HEK293 (cell line): ENCODE measurements around the gene ATP4A.

ENCODE experiments used
- HOXD13 ChIP-seq: sonication (generic); formaldehyde crosslinking; IDR thresholded peaks from 2 replicates; pipeline ENCODE4 v1.8.0; 2022; ENCODE audit warnings: missing genetic modification reagents, borderline replicate concordance
- KLF1 ChIP-seq: fragments of 450-650 bp; formaldehyde crosslinking; IDR thresholded peaks from 2 replicates; pipeline ENCODE4 v1.5.1; 2016; ENCODE audit warnings: missing biosample characterization, missing genetic modification characterization
- KLF9 ChIP-seq: fragments of 450-650 bp; formaldehyde crosslinking; IDR thresholded peaks from 2 replicates; pipeline ENCODE4 v1.5.1; 2016; ENCODE audit warnings: missing biosample characterization, missing genetic modification characterization, low read depth
- PRDM1 ChIP-seq: fragments of 450-650 bp; formaldehyde crosslinking; IDR thresholded peaks from 2 replicates; pipeline ENCODE4; 2016; ENCODE audit warnings: missing biosample characterization, missing genetic modification characterization
- SALL2 ChIP-seq: fragments of 450-650 bp; formaldehyde crosslinking; IDR thresholded peaks from 2 replicates; pipeline ENCODE4 v1.5.0; 2017; ENCODE audit warnings: missing biosample characterization, mild to moderate bottlenecking, missing genetic modification characterization, borderline replicate concordance
- TCF7L2 ChIP-seq: IDR thresholded peaks from 2 replicates; pipeline ENCODE4 v1.6.1; 2011; ENCODE audit warnings: low read depth, mild to moderate bottlenecking, inconsistent platforms, low read length, moderate library complexity, borderline replicate concordance
- ZBTB20 ChIP-seq: fragments of 450-650 bp; formaldehyde crosslinking; IDR thresholded peaks from 2 replicates; pipeline ENCODE4 v1.5.1; 2016; ENCODE audit warnings: missing biosample characterization, missing genetic modification characterization
- ZBTB7A ChIP-seq: fragments of 450-650 bp; formaldehyde crosslinking; IDR thresholded peaks from 2 replicates; pipeline ENCODE4 v1.5.1; 2016; ENCODE audit warnings: low read depth, missing biosample characterization, missing genetic modification characterization
- ZFHX2 ChIP-seq: fragments of 450-650 bp; formaldehyde crosslinking; conservative IDR thresholded peaks from 2 replicates; pipeline ENCODE4 v1.5.1; 2016; ENCODE audit warnings: missing biosample characterization, missing genetic modification characterization
- ZFP69B ChIP-seq: fragments of 450-650 bp; formaldehyde crosslinking; IDR thresholded peaks from 2 replicates; pipeline ENCODE4 v1.5.1; 2016; ENCODE audit warnings: missing biosample characterization, missing genetic modification characterization
- ZNF266 ChIP-seq: fragments of 450-650 bp; formaldehyde crosslinking; IDR thresholded peaks from 2 replicates; pipeline ENCODE4 v1.5.1; 2016; ENCODE audit warnings: missing biosample characterization, missing genetic modification characterization, low read depth
- ZNF292 ChIP-seq: fragments of 450-650 bp; formaldehyde crosslinking; IDR thresholded peaks from 2 replicates; pipeline ENCODE4 v1.5.1; 2016; ENCODE audit warnings: low read depth, missing biosample characterization, missing genetic modification characterization, borderline replicate concordance
- ZNF354C ChIP-seq: fragments of 450-650 bp; formaldehyde crosslinking; IDR thresholded peaks from 2 replicates; pipeline ENCODE4 v1.5.1; 2016; ENCODE audit warnings: missing biosample characterization, missing genetic modification characterization, low read depth, borderline replicate concordance
- ZNF654 ChIP-seq: fragments of 450-650 bp; formaldehyde crosslinking; IDR thresholded peaks from 2 replicates; pipeline ENCODE4 v1.5.1; 2016; ENCODE audit warnings: low read depth, missing biosample characterization, missing genetic modification characterization
- ZNF664 ChIP-seq: fragments of 450-650 bp; formaldehyde crosslinking; IDR thresholded peaks from 2 replicates; pipeline ENCODE4 v1.5.1; 2016; ENCODE audit warnings: missing biosample characterization, missing genetic modification characterization
- ZNF707 ChIP-seq: fragments of 450-650 bp; formaldehyde crosslinking; IDR thresholded peaks from 2 replicates; pipeline ENCODE4 v1.5.1; 2016; ENCODE audit warnings: missing biosample characterization, missing genetic modification characterization
- ZNF747 ChIP-seq: fragments of 450-650 bp; formaldehyde crosslinking; IDR thresholded peaks from 2 replicates; pipeline ENCODE4 v1.5.1; 2016; ENCODE audit warnings: missing biosample characterization, missing genetic modification characterization
- ZNF830 ChIP-seq: fragments of 450-650 bp; IDR thresholded peaks from 2 replicates; pipeline ENCODE4 v1.5.0; 2018; ENCODE audit warnings: missing biosample characterization, missing genetic modification characterization, low read depth, mild to moderate bottlenecking, moderate library complexity
- ZXDB ChIP-seq: fragments of 450-650 bp; formaldehyde crosslinking; IDR thresholded peaks from 2 replicates; pipeline ENCODE4 v1.5.1; 2016; ENCODE audit warnings: missing biosample characterization, missing genetic modification characterization
- TF ChIP-seq, protein P1 (sequence below): fragments of 450-650 bp; formaldehyde crosslinking; IDR thresholded peaks from 2 replicates; pipeline ENCODE4; 2016; ENCODE audit warnings: missing biosample characterization, missing genetic modification characterization
- TF ChIP-seq, protein P2 (sequence below): IDR thresholded peaks from 2 replicates; pipeline ENCODE4 v1.6.1; 2011; ENCODE audit warnings: mild to moderate bottlenecking, low read depth, low read length, borderline replicate concordance
- TF ChIP-seq, protein P3 (sequence below): fragments of 450-650 bp; formaldehyde crosslinking; IDR thresholded peaks from 2 replicates; pipeline ENCODE4 v1.5.1; 2016; ENCODE audit warnings: missing biosample characterization, missing genetic modification characterization, low read depth
- TF ChIP-seq, protein P4 (sequence below): fragments of 450-650 bp; formaldehyde crosslinking; IDR thresholded peaks from 2 replicates; pipeline ENCODE4 v1.5.1; 2016; ENCODE audit warnings: missing biosample characterization, missing genetic modification characterization
- TF ChIP-seq, protein P5 (sequence below): fragments of 450-650 bp; formaldehyde crosslinking; conservative IDR thresholded peaks from 2 replicates; pipeline ENCODE4 v1.5.1; 2016; ENCODE audit warnings: low read depth, missing biosample characterization, missing genetic modification characterization

The ATP4A gene

DNA sequence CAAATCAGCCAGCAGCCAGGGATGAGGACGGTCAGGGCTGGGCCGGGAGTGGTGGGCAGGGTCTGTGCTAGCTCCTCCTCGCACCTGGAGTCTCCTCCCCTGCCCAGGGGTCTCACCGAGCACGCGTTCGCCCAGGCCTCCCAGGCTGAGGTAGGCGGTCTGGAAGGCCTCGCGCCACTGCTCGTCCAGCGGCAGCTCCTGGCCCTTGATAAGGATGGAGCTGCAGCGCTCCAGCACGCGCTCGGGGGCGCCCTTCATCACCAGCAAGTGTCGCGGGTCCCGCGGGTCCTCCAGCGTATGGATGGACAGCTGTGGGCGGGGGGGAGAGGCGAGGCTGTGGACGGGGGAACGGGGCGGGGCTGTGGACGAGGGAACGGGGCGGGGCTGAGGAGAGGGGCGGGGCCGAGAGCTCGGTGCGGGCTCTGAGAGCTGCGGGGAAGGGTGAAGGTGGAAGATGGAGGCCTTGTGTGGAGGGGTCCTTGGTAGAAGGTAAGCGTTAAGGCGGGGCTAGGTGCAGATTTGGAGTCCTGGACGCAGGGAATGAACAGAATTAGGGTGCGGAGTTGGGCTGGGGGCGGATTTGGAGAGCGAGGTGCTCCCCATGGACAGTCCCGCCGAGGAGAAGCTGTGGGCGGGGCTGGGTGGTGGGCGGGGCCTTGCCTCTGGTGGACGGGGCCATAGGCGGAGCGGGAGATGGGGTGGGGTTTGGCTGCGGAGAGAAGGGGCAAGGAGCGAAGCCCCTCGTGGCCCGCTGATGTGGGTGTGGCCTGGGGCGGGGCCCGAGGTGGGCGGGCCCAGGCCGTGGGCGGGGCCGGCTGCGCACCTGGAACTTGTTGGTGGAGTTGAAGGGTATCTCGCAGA, 5.7 kb downstream of the ATP4A start (continued):
- no peak for TF ChIP-seq SALL2 (tag by site-specific recombination)
- no peak for TF ChIP-seq ZNF830 (tag by site-specific recombination)
- TF ChIP-seq KLF1 (tag by site-specific recombination), result peak; percentile 97
- TF ChIP-seq, protein P1, sequence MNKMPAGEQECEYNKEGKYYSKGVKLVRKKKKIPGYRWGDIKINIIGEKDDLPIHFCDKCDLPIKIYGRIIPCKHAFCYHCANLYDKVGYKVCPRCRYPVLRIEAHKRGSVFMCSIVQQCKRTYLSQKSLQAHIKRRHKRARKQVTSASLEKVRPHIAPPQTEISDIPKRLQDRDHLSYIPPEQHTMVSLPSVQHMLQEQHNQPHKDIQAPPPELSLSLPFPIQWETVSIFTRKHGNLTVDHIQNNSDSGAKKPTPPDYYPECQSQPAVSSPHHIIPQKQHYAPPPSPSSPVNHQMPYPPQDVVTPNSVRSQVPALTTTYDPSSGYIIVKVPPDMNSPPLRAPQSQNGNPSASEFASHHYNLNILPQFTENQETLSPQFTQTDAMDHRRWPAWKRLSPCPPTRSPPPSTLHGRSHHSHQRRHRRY (tag by site-specific recombination), result no peak
- TF ChIP-seq ZNF354C (tag by site-specific recombination), result no peak
- TF ChIP-seq, protein P2, sequence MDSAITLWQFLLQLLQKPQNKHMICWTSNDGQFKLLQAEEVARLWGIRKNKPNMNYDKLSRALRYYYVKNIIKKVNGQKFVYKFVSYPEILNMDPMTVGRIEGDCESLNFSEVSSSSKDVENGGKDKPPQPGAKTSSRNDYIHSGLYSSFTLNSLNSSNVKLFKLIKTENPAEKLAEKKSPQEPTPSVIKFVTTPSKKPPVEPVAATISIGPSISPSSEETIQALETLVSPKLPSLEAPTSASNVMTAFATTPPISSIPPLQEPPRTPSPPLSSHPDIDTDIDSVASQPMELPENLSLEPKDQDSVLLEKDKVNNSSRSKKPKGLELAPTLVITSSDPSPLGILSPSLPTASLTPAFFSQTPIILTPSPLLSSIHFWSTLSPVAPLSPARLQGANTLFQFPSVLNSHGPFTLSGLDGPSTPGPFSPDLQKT, result no peak
- TF ChIP-seq KLF9 (tag by site-specific recombination), result peak; percentile 100
- TF ChIP-seq, protein P3, sequence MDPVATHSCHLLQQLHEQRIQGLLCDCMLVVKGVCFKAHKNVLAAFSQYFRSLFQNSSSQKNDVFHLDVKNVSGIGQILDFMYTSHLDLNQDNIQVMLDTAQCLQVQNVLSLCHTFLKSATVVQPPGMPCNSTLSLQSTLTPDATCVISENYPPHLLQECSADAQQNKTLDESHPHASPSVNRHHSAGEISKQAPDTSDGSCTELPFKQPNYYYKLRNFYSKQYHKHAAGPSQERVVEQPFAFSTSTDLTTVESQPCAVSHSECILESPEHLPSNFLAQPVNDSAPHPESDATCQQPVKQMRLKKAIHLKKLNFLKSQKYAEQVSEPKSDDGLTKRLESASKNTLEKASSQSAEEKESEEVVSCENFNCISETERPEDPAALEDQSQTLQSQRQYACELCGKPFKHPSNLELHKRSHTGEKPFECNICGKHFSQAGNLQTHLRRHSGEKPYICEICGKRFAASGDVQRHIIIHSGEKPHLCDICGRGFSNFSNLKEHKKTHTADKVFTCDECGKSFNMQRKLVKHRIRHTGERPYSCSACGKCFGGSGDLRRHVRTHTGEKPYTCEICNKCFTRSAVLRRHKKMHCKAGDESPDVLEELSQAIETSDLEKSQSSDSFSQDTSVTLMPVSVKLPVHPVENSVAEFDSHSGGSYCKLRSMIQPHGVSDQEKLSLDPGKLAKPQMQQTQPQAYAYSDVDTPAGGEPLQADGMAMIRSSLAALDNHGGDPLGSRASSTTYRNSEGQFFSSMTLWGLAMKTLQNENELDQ (tag by site-specific recombination), result no peak
- TF ChIP-seq, protein P4, sequence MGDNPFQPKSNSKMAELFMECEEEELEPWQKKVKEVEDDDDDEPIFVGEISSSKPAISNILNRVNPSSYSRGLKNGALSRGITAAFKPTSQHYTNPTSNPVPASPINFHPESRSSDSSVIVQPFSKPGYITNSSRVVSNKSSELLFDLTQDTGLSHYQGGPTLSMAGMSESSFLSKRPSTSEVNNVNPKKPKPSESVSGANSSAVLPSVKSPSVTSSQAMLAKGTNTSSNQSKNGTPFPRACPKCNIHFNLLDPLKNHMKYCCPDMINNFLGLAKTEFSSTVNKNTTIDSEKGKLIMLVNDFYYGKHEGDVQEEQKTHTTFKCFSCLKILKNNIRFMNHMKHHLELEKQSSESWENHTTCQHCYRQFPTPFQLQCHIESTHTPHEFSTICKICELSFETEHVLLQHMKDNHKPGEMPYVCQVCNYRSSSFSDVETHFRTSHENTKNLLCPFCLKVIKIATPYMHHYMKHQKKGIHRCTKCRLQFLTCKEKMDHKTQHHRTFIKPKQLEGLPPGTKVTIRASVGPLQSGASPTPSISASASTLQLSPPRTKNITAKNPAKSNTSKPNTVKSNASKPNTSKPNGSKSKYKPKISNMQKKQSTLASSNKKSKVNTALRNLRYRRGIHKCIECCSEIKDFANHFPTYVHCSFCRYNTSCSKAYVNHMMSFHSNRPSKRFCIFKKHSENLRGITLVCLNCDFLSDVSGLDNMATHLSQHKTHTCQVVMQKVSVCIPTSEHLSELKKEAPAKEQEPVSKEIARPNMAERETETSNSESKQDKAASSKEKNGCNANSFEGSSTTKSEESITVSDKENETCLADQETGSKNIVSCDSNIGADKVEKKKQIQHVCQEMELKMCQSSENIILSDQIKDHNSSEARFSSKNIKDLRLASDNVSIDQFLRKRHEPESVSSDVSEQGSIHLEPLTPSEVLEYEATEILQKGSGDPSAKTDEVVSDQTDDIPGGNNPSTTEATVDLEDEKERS, result no peak
- no peak for TF ChIP-seq ZNF747 (tag by site-specific recombination)
- TF ChIP-seq ZXDB (tag by site-specific recombination), result peak; percentile 67; the same call in 1 of the 2 replicates
- TF ChIP-seq TCF7L2, result no peak
- TF ChIP-seq ZNF664 (tag by site-specific recombination), result no peak
- TF ChIP-seq, protein P5, sequence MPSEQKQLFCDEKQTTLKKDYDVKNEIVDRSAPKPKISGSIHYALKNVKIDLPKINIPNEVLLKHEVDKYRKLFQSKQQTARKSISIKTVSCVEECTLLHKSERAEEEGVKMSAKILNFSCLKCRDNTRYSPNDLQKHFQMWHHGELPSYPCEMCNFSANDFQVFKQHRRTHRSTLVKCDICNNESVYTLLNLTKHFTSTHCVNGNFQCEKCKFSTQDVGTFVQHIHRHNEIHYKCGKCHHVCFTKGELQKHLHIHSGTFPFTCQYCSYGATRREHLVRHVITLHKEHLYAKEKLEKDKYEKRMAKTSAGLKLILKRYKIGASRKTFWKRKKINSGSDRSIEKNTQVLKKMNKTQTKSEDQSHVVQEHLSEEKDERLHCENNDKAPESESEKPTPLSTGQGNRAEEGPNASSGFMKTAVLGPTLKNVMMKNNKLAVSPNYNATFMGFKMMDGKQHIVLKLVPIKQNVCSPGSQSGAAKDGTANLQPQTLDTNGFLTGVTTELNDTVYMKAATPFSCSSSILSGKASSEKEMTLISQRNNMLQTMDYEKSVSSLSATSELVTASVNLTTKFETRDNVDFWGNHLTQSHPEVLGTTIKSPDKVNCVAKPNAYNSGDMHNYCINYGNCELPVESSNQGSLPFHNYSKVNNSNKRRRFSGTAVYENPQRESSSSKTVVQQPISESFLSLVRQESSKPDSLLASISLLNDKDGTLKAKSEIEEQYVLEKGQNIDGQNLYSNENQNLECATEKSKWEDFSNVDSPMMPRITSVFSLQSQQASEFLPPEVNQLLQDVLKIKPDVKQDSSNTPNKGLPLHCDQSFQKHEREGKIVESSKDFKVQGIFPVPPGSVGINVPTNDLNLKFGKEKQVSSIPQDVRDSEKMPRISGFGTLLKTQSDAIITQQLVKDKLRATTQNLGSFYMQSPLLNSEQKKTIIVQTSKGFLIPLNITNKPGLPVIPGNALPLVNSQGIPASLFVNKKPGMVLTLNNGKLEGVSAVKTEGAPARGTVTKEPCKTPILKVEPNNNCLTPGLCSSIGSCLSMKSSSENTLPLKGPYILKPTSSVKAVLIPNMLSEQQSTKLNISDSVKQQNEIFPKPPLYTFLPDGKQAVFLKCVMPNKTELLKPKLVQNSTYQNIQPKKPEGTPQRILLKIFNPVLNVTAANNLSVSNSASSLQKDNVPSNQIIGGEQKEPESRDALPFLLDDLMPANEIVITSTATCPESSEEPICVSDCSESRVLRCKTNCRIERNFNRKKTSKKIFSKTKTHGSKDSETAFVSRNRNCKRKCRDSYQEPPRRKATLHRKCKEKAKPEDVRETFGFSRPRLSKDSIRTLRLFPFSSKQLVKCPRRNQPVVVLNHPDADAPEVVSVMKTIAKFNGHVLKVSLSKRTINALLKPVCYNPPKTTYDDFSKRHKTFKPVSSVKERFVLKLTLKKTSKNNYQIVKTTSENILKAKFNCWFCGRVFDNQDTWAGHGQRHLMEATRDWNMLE, result no peak
- no peak for TF ChIP-seq ZNF654
- TF ChIP-seq ZNF292 (tag by site-specific recombination), result no peak
- peak; percentile 89 for TF ChIP-seq ZBTB7A
- 0 out of 2 replicates have a peak, but pooled peaks have one; percentile 70 for TF ChIP-seq ZFP69B (tag by site-specific recombination)
- TF ChIP-seq PRDM1, result no peak
- no peak for TF ChIP-seq HOXD13 (CRISPR knock-in tag)
- no peak; the same call in 1 of the 2 replicates for TF ChIP-seq ZNF707 (tag by site-specific recombination)
- TF ChIP-seq ZFHX2 (tag by site-specific recombination), result peak; percentile 93
- TF ChIP-seq ZBTB20 (tag by site-specific recombination), result peak; percentile 46; the same call in 1 of the 2 replicates
- no peak for TF ChIP-seq ZNF266 (tag by site-specific recombination)
